Measurements from ENCODE around the gene TNKS1BP1.

GRCh38 chr11:57256119-57256518 is 68.6 kb downstream of the TNKS1BP1 start:
- TF ChIP-seq REST (IDR thresholded peaks at IDR 0.05; ENCODE audit: insufficient read depth in 1 of 2, low read depth in 2 of 2, low read length in 2 of 2) (no peak), SIN3A (IDR thresholded peaks at IDR 0.05; ENCODE audit: borderline replicate concordance, insufficient read depth, low read length) (no peak)
